Superior temporal gyrus (tissue), 1 donor: ENCODE results near the gene MRO.
"Not testable (repeated sequence)": the region's sequence is repeated elsewhere in the genome, so short reads cannot be mapped to it uniquely, and the experiment has no call there.

Source experiments
- DNase-seq: peaks from one replicate; pipeline ENCODE4 v3.0.0-alpha.2; 2016; ENCODE audit errors: extremely low spot score

Gene MRO

DNA sequence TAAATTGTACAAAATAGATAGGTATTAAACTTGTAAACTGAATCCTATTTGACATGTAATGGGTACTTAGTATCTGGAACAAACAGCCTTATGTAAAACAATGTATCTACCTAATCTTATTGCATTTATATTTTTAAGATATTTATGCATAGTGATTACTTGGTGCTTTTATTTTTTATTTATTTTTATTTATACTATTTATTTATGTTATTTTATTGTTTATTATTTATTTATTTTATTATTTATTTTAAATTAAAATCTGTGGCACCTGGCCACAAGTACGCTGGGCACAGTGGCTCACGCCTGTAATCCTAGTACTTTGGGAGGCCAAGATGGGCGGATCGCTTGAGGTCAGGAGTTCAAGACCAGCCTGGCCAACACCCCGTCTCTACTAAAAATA is 26.9 kb downstream of the MRO start:
- no peak for DNase-seq

DNA sequence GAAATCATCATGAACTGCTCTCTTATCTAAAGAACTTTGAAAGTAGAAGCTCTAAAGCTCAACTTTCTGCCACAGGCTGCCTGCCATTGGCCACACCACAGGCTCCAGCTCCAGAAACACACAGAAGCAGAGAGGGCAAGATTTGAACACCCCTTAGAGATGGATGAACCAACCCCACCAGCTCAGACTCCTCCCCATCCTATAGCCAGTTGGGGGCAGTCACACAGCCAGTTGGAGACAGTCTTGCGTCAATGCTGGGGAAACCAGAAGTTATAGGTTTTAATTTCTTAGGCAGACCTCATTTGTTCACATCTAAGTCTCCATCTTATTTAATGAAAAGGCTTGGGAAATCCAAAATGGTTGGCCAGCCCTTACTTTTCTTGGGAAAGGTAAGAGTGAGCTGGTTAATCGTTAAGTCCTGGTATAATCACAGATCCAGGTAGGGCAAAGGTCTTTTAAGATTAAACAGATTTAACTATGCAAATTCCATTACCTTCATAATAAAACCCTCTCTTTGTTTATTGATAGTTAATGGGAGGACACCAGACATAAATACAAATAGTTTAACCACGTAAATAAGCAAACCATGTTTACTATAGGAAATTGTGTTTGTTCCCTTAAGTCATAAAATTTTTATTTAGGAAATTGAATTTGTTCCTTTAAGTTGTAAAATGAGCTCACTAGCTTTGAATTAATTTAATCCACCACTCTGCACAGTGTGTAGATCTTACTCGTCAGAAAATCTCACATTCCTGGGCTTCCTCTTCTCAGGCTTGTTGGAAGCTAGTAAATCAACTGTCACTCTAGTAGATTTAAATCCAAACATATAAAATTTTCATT is 28.0 kb downstream of the MRO start:
- DNase-seq: no peak

DNA sequence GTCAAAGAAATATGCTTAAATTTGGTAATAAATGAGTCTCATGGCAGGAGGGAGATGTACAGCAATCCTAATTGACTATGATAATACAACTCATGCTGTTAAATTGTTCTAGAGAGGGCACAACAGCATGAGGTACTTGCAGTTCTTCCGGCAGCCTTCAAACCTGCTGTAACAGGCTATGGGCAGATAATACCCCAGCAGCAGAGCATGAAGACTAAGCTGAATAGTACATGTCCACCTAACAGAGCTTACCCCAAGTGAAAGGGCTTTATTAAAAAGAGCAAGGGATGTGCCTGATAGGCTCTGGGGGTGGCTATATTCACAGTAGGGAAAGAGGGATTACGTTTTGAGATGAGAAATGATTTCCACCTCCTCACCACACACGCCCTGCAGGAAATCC is 28.9 kb downstream of the MRO start:
- DNase-seq: no peak

DNA sequence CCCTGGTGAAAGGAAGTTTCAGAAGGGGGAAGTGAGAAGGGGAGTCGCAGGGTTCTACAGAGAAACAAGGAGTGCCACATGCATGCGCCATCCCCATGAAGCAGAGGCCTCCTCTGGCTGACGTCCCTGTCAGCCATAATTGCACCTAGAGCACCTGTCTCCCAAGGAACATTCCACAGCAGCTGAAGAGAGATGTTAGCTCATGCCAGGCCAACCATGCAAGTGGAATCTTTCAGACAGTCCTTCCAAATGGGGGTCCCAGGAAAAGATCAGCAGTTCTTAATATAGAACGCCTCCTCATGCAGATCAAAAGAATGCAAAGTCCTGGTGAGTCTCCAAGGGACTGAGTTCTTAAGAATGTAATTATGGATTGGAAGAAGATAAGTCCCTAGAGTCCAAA is 29.6 kb downstream of the MRO start:
- DNase-seq: no peak

DNA sequence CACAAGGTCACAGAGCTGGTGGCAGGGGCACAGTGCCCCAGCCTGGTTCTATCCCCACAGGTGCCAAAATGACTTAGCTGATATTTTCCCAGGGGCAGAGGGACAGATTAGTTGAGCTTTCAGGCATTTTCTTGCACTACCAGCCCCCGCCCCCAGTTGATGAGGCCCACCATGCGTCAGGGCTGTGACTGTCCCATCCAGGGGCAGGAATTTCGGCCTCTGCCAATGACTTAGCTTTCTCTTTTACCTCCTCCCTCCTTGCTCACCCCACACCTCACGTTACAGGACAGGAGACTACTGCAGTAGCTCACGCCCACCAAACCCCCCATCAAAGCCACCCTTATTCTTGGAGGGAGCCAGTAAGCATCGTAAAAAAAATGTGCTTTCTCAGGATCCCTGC is 31.5 kb downstream of the MRO start:
- no peak for DNase-seq

DNA sequence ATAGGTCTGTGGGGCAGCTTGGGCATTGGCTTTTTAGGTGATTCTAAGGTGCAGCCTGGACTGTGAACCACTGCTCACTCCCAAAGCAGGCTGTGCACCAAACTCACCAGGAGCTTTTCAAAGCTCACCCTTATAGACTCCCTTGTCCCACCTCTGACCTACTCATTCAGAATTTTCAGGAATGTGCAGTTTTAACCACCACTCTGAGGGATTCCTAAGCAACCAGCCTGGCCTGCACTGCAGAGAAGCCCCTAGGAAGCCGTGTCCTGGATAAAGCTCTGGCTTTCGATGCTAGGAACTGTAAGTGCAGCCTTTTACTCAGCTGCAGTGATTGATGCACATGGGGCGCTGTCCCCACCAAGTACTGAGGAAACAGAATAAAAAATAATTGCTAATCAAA is 33.0 kb downstream of the MRO start:
- DNase-seq: no peak

DNA sequence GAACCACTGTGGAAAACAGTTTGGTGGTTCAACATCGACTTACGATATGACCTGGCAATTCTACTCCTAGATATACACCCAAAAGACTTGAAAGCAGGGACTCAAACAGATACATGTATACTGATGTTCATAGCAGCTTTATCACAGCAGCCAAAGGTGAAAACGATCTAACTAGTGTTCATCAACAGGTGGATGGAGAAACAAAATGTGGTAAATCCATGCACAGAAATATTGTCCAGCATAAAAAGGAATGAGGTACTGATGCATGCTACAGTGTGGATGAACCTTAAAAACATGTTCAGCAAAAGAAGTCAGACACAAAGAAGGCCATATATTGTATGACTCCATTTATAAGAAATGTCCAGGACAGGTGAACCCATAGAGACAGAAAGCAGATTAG is 36.3 kb downstream of the MRO start:
- DNase-seq: no peak

DNA sequence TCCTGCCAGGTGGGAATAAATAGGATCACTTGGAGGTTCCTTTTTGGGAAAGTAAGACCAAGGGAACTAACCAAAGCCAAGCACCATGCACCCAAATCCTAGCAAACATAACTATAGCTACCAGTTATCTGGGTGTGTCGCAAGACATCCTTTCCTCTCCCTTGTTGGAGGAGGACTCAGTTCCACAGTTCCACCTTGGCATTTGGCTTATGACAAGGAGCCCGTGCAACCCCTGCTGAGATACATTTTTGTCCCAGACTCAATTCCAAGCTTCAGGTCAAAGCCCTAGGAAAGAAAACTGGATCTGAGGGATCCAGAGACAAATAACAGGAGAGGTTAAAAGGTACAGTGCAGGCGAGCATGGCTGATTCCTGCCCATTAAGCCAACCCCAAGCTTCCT is 40.8 kb downstream of the MRO start:
- not testable (repeated sequence) for DNase-seq

DNA sequence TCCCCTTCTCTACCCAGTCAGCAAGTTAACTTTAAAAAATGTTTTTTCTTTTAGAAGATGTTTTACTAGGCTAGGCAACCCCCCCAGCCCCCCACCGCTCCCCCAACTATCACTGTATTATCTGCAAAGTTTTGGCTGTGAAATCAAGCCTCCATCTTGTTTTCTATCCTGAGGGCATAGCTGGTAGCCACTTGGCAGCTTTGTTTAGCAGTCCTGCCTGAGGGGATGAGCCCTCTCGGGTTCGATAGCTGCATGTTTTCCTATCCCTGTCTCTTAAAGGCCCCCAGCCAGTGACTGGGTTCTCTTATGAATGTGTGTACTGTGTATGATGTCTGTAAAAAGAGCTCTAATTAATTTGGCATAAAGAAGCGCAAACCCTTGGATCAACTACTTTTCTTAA is 43.4 kb downstream of the MRO start:
- DNase-seq: no peak

DNA sequence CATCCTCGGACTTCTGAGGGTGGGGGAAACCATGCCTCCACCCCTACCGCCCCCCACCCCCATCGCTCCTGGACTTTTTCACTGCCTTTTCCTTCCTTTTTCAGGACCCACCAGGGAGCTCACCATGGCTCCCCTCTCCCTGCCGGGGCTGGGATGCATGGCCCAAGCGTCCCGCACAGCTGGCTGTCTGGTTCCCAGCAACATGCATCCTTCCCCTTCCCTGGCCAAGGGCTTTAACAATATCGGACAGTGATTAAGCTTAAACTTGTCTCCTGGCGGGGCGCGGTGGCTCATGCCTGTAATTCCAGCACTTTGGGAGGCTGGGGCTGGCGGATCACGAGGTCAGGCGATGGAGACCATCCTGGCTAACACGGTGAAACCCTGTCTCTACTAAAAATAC is 44.1 kb downstream of the MRO start:
- no peak for DNase-seq

DNA sequence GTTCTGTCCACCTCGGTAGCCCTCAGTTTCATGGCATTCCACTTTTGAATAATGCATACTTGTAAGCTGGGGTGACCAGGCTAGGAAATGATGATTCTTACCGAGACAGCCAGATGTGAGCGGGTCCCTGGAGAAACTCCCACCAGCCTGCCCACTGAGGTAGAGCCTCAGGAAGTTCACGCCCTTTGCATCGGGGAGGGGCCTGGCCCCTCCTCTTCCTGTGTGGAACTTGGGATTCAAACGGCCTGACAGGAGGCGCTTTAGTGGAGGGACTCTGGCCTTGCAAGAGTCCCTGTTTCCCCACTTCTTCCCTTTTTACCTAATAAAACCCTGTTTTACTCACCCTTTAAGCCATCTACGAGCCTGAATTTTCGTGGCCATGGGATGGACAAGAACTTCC is 44.6 kb downstream of the MRO start:
- no peak for DNase-seq

DNA sequence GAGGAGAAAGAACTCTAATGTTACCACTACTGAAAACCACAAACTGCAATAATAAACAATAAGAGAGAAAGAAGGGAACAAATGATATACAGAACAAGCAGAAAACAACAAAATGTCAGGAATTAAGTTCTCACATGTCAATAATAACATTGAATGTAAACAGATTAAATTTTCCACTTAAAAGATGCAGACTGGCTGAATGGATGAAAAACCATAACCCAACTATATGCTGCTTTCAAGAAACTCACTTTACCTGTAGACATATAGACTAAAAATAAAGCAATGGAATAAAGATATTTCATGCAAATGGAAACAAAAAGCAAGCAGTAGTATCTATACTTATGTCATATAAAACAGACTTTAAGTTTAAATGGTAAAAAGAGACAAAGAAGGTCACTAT is 50.4 kb downstream of the MRO start:
- no peak for DNase-seq

DNA sequence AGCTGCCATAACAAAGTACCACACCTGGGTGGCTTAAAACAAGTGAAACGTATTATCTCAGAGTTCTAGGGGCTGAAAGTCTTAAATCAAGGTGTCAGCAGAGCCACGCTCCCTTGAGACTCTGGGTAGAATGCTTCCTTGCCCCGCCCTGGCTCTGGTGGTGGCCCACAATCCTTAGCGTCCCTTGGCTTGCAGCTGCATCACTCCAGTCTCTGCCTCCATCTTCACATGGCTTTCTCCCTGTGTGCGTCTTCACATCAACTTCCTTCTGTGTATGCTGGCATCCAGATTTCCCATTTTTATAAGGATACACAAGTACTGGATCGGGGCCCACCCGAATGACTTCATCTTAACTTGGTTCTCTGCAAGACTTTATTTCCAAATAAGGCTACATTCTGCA is 62.5 kb downstream of the MRO start:
- no peak for DNase-seq

DNA sequence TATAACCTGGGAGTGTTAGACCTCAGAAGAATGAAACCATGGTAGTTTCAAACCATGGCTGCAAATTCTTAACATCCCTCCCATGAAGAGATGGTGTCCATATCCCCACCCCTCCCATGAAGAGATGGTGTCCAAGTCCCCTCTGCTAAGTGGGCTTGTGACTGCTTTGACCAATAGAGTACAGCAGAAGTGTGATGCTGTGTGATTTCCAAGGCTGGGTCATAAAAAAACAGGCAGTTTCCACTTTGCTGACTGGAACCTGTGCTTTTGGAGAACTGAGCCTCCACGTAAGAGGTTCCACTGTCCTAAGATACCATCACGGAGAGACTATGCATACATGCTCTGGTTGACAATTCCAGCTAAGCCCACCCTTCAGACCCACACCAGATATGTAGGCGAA is 65.5 kb downstream of the MRO start:
- no peak for DNase-seq

DNA sequence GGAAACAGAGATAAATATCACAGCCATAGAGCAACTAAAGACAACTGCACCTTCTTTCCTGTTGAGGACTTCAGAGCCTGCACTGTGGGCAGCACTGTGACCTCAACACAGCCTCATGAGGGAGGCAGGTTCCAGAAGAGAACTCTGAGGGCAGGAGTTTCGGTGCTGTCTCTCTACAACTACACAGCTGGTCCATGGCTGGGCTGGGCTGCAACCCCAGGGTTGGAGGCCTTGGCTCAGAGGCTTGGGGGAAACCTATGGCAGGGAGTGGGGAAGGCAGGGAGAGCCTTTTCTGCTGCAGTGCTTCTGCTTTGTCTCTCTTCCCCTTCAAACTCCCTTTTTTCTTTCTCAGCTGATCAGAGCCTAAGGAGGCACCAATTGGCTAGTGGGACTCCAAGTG is 66.5 kb downstream of the MRO start:
- no peak for DNase-seq

DNA sequence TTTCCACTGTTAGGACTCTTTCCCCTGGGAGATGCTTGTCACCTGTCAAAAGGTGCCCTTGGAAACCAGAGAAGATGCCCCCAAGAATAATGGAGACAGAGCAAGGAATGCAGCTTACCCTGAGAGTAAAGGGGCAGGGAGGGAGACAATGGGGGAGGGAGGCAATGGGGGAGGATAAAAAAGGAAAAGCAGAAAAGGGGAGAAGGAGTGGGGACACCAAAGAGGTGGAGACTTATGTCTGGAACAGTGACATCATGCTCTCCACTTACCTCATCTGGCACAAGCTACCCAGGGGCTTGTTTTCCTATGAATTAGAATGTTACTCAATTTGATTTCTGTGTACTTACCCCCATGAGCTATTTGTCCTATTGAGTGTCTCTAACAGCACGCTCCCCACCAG is 67.9 kb downstream of the MRO start:
- no peak for DNase-seq

DNA sequence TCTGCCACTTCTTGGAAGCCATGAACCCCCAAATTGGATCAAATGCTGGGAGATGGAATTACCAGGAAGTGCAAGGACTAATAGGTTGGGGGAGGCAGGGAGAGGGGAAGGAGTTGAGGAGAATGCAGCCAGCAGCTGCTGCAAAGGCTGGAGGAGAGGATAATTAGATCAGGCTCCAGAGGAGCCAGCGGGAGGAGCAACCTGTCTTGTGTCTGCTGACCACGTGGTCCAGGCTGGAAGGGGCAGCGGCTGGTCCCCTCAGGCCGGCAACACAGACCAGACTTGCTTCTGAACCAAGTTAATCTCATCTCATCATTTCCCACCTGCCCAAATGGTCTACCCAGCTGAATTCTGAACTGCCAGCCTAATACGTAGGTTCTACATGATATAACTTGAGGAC is 68.3 kb downstream of the MRO start:
- DNase-seq: no peak

DNA sequence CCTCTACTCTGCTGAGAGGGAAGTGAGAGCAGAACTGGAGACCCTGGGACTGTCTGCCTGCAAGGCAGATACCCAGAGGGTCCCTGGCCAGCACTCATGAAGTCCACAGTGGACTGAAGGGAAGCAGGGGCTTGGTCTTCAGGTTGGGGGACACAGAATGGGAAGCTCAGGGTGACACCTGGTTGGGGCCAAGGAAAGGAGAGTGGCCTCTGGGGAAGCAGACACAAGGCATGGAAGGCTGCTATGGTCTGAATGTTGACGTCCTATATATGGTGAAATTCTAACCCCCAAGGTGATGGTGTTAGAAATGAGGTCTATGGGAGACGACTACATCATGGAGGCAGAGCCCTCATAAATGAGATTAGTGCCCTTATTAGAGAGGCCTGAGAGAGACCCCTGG is 69.3 kb downstream of the MRO start:
- DNase-seq: no peak

DNA sequence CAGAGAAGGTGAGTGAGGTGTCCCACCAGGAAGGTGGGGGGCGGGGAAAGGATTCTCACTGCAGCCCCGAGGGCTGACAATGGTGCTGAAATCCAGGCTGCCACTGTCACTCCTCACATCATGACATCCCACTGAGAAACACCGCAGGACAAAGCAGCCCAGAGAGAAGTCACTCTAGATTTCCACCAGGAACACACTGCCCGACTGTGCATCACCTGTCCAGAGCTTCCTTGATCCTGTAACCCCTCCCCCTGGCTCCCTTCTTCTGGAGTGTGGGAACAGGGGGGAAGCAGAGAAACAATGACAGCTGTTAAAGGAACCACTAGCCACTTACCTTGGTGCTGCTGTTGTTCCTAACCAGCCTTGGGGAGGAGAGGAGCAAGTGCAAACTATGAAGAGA is 69.9 kb downstream of the MRO start:
- no peak for DNase-seq

DNA sequence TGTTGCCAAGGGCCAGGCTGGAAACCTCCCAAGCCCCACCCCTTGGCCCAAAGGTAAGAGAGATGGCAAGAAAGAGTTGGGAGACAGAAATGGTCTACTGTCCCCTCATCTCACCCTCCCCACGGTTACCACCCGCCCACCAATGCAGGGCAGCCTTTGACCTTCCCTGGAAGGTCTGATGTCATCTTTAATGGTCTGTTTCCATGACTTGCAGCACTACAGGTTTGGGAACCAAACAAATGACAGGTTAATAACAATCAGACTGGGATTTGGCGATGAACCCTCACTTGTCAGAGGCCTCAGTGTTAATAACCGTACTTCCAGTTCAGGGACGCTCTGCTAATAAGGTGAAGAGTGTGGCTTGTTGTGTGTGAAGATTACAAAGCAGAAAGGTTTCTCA is 70.4 kb downstream of the MRO start:
- DNase-seq: no peak

DNA sequence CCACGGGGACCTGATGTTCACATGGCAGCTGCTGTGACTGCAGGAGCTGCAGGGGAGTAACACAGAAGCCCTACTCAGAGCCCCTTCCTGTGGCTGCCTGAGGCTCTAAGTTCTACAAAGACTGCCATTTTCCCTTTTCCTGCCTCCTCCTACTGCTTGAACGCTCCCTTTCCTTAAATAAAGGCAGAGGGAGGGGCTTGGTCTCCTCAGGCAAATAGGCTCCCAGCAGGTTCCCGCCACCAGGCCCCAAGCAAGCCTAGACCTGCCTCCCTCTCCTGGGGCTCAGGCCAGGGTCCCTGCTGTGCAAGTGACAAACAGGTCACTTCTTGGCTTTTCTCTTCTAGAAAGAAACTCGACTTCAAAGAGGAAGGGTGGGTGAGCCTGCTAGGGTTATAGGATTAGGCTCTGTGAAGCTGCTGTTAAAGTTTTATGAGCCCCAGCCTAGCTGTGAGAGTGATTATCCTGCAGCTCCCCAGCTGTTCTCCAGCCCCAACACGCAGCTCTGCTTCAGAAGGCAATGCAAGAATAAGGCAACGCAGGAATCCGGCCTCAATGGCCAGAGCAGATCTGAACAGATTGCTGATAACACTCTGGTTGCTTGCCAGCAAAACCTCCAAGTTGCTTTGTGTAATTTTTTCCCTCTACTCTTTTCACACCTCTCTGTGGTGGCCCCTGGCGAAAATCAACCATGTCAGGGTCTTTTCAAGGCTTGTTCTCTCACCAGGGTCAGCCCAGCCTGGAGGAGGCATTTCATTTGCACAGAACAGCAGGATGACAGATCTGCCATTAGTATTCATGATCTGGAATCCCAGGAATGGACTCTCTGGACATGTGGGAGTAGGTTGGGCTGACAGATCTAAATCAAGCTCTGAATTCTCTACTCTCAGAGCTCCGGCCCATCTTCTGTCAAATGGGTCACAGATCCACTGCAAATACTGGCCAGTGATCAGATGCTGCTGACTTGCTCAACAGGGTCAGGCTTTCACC is 71.3 kb downstream of the MRO start:
- DNase-seq: no peak

DNA sequence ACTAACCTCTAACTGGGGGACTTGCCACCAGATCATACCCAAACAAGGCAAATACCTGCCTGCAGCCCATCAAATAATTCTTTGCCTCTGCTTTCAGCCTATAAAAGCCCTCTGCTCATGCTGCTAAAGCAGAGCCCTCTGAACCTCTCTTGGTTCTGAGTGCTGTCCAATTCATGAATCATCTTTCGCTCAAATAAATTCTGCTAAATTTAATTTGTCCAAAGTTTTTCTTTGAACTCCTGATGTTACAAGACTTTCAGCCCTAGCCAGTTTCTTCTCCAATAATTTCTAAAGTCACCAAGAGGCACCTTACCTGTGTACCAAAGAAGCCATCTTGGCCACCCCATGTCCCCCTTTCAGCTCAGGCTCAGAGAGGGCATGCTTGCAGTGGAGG is 72.0 kb downstream of the MRO start:
- no peak for DNase-seq

DNA sequence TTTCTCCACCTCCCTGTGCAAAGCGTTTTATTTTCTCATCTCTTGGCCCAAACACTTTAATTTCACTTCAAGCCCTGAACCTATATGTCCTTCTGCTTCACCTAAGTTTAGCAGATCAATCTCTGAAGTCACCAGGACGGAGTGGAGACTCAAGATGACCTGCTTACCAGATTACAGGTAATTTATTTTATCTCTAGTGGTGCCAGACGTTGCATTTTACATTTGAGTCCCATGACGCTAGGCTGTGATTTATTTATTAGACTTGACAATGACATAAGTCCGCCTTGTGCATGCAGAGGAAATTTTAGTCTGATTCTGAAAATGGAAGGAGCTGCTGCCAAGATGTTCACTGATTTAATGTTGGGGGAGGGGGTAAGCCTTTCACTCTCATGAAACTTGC is 73.9 kb downstream of the MRO start:
- DNase-seq: no peak
